GM21825 (cell line): ENCODE data around the gene DDT.
"Not testable (repeated sequence)": the region's sequence is repeated elsewhere in the genome, so short reads cannot be mapped to it uniquely, and the experiment has no call there.

Experiments used
- ATAC-seq: cut with Tn5 transposase; IDR thresholded peaks from one replicate; pipeline ENCODE4 v1.9.1; 2021; ENCODE audit warnings: mild to moderate bottlenecking, moderate library complexity; ENCODE audit not compliant: unreplicated experiment

DDT gene

GRCh38 chr22:23974345-23974744, at the start of gene DDT:
DDT (minus strand) TSS chr22:23974441; CDS start chr22:23974414, 27 bp downstream.
- ATAC-seq: peak; percentile 85

DNA sequence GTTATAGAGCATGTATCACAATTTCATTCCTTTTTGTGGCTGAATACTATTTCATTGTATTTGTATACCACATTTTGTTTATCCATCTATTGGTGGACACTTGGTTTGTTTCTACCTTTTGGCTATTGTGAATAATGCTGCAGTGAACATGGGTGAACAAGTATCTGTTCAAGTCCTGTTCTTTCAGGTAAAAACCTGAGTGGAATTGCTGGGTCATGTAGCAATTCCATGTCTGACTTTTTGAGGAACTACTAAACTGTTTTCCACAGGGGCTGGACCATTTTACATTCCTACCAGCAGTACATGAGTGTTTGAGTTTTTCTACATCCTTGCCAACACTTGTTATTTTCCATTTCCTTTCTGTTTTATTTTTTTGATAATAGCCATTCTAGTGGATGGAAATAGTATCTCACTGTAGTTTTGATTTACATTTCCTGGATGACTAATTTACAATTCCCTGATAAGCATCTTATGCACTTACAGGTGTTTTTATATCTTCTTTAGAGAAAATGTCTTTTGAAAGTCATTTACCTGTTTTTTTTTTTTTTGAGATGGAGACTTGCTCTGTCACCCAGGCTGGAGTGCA, 49.1 kb upstream of the DDT start:
- ATAC-seq: no peak

DNA sequence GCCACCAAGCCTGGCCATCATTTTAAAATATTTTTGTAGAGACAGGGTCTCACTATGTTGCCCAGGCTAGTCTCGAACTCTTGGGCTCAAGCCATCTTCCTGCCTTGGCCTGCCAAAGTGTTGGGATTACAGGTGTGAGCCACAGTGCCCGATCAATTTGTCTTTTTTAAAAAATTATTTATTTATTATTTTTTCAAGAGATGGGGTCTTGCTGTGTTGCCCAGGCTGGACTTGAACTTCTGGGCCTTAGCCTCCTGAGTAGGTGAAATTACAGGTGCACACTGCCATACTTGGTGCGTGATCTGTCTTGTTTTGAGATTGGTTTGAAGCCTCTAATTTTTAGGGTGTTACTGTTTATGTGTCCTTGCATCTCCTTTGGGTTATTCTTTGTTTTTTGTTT, 47.1 kb upstream of the DDT start:
- no peak for ATAC-seq

- no peak for ATAC-seq
Measured at GRCh38 chr22:24016156-24016555, 41.9 kb upstream of the DDT start.

DNA sequence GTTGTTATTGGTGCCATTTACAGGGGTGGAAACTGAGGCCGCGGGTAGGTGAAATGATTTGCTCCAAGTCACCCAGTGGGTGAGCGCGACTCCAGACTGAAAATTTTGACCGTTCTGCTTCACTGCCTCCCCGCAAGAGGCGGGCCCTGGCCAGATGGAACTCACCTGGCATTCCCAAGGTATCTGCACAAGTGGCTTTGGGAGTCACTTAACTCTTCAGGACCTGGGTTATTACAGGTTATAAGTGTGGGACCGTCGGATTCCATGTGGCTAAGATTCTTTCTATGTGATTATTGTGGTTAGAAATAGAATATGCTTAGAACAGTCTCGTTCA, 37.5 kb upstream of the DDT start:
- peak; percentile 6 for ATAC-seq

GRCh38 chr22:24010018-24010391, 35.8 kb upstream of the DDT start:
- ATAC-seq: no peak

- no peak for ATAC-seq
Measured at GRCh38 chr22:24009227-24010017, 35.2 kb upstream of the DDT start.

DNA sequence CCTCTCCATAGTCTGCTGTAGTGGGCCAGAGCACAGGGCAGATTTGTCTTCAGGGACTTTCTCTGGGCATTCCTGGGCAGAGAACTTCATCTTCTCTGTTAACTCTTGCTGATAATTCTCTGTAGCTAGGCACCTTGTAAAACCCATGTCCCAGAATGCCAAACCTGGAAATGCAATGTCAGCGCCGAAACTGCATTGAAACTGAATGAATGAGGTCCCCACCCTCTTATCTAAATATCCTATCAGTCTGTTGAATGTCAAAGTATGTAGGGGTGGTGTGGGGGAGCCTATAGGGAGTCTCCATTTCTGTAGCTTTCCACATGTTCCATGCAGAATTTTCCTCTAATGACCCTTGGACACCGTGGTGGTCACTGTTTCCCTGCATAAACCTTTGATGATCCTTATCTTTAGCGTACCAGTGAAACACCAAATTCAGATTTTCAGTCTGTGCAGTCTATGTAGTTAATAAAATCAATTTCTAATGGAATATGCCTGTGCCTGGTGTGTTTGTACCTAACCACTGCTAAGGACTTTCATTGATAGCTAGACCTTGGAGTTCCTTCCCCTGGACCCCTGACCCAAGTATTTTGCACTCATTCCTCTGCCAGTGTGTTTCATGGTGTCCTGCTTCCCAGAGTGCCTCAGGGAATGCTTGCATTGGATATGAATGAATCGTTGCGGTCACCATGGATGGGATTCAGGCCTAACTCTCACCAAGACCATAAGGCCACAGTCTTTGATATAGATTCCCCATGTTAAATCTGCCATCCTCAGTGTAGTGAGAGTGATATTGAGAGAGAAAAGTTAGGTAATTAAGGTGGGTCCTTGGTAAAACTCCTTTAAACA, 34.4 kb upstream of the DDT start:
- no peak for ATAC-seq

DNA sequence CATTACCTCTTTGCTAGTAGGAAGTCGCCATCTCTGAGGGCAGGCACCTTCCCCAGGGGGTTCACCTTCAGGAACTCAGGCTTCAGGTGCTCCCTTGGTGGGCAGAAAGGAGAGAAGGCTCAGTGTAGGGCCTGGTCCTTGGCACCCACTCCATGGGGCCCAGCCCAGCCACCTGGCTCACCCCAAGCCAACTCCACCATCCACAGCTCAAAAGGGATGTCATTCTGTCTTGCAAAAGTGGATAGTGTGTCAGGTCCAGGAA, 33.7 kb upstream of the DDT start:
- no peak for ATAC-seq

GRCh38 chr22:24007253-24008021, 33.2 kb upstream of the DDT start:
- ATAC-seq: no peak

DNA sequence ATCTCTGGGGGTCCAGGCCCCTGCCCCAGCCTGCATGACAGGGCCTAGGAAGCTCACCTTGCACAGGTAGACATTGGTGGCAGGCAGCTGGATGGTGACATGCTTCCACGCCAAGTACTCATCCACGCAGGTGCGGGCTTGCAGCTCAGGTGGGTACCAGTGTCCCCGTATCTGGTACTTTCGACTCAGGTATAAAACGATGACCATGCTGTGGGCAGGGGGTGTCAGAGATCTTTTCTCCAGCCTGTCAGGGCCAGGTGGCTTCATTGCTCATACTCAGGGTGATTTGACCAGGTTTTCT, 32.6 kb upstream of the DDT start:
- no peak for ATAC-seq

GRCh38 chr22:24006207-24006913, 32.1 kb upstream of the DDT start:
- no peak for ATAC-seq

DNA sequence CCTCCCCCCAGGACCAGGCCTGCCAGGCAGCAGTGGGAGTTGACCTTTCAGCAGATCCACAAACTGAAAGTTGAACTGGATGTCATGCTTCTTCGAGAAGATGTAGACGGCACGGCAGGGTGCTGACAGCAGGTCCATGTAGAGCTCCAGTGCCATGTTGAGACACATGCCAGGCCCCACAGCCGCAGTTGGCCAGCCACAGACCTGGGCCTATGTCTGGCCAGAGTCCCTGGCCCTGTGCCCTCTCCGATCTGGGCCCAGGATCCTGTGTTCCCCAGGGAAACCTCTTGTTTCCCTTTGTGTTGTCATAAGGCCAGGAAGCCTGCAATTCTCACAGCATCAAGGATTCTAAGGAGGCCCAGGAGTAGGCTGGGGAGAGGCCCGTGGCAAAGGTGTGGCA, 31.0 kb upstream of the DDT start, which contains the start of gene GSTT4:
Gene GSTT4, minus strand, starts transcription at position 253 of the 400 bp plus-strand sequence. Its CDS starts 97 bp downstream, at position 156.
- no peak for ATAC-seq

- ATAC-seq: no peak
Measured at GRCh38 chr22:24003887-24004286, 29.6 kb upstream of the DDT start.

- ATAC-seq: no peak
Measured at GRCh38 chr22:24002851-24003250, 28.6 kb upstream of the DDT start.

DNA sequence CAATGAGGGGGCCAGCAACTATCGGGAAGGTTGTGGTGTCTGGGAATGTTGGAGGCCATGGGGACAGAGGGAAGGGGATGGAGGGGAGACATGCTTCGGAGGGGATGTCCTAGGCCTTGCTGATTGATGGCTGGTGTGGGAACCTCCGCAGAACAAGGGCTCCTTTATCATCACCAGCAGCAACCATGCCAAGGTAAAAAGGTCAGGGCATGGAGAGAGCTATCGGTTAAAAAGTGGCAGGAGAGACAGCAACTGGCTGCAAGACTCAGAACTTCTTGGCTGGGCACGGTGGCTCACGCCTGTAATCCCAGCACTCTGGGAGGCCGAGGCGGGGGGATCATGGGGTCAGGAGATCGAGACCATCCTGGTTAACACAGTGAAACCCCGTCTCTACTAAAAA, 28.0 kb upstream of the DDT start:
- ATAC-seq: no peak

DNA sequence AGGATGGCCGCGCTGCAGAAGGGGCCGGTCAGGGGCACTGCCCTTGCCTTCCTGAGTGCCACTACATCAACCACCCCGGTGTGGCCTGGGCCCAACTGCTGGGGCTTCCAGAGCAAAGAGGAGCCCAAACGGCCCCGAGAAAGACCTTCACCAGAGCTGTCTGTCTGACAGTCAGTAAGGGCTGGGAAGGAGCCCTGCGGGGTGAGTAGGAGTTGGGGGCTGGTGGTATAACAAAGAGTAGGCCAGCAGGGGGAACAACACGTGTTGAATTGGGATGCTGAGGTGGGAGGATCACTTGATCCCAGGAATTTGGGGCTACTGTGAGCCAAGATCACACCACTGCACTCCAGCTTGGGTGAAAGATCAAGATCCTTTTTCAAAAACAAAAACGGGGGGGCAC, 27.1 kb upstream of the DDT start:
- no peak for ATAC-seq

DNA sequence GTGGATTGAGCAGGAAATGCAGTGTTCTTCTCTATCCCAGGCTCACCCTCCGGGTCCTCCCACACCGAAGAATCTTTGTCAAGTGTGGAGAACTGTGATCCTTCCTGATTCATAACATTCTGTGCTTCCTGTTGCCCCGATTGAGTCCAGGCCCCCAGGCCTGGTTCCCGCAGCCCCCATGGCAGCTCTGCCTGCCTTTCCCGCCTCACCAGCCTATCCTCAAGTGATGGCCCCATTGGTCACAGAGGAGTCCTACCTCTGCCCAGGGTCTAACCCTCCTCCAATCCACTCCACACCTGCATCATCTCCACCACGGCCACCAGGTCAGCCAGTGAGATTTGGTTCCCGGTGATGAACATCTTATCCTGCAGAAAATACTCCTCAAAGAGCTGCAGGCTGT, 25.5 kb upstream of the DDT start:
- not testable (repeated sequence) for ATAC-seq

DNA sequence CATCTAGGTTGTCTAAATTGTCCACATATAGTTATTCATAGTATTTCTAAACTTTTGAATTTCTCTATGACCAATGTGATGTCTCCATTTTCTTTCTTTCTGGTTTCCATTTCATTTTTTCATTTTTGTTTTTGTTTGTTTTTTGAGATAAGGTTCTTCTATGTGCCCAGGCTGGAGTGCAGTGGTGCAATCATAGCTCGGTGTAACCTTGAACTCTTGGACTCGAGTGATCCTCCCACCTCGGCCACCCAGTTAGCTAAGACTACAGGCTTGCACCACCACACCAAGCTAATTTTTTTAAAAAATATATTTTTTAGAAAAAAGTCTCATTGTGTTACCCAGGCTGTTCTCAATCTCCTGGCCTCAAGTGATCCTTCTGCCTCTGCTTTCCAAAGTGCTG, 22.9 kb upstream of the DDT start:
- no peak for ATAC-seq

DNA sequence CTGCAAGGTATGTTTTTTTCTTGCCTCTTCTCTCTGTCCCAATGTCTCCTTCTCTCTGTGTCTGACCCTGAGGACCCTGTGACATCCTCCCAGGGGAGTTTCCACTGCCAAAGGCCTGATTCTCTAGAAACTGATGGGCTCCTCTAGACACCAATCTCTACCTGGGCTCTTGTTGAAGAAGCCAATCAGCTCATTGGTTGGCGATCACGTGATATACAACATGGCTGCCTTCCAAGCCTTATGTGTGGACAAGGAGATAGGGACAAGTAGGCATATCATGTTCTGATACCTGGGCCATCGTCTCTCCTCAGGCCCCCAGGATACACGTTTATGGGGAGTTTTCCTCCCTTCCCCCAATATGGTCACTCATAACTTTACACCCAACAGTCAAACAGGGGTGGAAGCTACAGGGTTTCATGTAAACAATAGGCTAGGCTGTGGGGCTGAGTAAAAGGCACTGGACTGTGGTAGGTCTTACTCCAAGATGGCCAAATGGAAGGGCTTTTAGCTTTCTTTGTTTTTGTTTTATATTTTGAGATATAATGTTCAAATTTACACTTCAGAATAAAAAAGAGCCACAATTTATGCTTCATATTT, 19.4 kb upstream of the DDT start:
- ATAC-seq: not testable (repeated sequence)

GRCh38 chr22:23993080-23993479, 18.8 kb upstream of the DDT start:
- ATAC-seq: not testable (repeated sequence)
